NCI-H2227 (cell line): ENCODE measurements around the gene LCK.
"Not testable (repeated sequence)": the region's sequence is repeated elsewhere in the genome, so short reads cannot be mapped to it uniquely, and the experiment has no call there.

ENCODE experiments used
- DNase-seq: peaks from one replicate; lab custom pipeline; 2025; ENCODE audit not compliant: unreplicated experiment; lab: John Stamatoyannopoulos, UW

Gene LCK

DNA sequence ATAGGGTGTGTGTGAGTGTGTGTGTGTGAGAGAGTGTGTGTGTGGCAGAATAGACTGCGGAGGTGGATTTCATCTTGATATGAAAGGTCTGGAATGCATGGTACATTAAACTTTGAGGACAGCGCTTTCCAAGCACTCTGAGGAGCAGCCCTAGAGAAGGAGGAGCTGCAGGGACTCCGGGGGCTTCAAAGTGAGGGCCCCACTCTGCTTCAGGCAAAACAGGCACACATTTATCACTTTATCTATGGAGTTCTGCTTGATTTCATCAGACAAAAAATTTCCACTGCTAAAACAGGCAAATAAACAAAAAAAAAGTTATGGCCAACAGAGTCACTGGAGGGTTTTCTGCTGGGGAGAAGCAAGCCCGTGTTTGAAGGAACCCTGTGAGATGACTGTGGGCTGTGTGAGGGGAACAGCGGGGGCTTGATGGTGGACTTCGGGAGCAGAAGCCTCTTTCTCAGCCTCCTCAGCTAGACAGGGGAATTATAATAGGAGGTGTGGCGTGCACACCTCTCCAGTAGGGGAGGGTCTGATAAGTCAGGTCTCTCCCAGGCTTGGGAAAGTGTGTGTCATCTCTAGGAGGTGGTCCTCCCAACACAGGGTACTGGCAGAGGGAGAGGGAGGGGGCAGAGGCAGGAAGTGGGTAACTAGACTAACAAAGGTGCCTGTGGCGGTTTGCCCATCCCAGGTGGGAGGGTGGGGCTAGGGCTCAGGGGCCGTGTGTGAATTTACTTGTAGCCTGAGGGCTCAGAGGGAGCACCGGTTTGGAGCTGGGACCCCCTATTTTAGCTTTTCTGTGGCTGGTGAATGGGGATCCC is 22.5 kb downstream of the LCK start:
- DNase-seq = peak; percentile 26

- DNase-seq = no peak
These were observed 23.7 kb downstream of the LCK start for GRCh38 chr1:32274646-32275340.

- DNase-seq = no peak
These were observed 24.4 kb downstream of the LCK start for GRCh38 chr1:32275424-32275823.

DNA sequence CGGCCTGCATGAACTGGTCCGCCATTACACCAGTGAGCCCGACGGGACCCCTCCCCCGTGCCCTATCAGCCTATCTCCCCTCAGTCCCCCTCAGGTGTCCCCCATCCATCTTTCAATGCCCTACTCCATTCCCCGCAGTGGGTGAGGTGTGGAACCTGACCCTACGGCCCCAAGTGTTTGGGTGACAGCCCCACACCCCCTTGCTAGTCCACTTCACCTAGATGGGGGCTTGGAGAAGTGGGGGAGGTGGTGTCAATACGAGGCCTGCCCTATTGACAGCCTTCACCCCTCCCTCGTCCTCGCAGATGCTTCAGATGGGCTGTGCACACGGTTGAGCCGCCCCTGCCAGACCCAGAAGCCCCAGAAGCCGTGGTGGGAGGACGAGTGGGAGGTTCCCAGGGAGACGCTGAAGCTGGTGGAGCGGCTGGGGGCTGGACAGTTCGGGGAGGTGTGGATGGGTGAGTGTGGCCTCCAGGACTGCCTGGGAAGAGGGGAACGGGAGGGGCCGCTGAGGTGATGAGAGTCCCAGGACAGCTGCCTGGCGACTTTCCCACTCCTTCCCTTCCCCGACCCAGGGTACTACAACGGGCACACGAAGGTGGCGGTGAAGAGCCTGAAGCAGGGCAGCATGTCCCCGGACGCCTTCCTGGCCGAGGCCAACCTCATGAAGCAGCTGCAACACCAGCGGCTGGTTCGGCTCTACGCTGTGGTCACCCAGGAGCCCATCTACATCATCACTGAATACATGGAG is 25.1 kb downstream of the LCK start:
- DNase-seq = no peak

DNA sequence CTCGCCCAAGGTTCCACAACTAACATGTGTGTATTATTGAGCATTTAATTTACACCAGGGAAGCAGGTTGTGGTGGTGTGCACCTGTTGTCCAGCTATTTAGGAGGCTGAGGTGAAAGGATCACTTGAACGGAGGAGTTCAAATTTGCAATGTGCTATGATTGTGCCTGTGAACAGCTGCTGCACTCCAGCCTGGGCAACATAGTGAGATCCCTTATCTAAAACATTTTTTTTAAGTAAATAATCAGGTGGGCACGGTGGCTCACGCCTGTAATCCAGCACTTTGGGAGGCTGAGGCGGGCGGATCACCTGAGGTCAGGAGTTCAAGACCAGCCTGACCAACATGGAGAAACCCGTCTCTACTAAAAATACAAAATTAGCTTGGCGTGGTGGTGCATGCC is 33.7 kb downstream of the LCK start:
- not testable (repeated sequence) for DNase-seq

DNA sequence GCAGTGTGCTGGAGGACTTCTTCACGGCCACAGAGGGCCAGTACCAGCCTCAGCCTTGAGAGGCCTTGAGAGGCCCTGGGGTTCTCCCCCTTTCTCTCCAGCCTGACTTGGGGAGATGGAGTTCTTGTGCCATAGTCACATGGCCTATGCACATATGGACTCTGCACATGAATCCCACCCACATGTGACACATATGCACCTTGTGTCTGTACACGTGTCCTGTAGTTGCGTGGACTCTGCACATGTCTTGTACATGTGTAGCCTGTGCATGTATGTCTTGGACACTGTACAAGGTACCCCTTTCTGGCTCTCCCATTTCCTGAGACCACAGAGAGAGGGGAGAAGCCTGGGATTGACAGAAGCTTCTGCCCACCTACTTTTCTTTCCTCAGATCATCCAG is 34.6 kb downstream of the LCK start:
- DNase-seq = no peak

GRCh38 chr1:32286763-32287162 is 35.7 kb downstream of the LCK start:
- no peak for DNase-seq

DNA sequence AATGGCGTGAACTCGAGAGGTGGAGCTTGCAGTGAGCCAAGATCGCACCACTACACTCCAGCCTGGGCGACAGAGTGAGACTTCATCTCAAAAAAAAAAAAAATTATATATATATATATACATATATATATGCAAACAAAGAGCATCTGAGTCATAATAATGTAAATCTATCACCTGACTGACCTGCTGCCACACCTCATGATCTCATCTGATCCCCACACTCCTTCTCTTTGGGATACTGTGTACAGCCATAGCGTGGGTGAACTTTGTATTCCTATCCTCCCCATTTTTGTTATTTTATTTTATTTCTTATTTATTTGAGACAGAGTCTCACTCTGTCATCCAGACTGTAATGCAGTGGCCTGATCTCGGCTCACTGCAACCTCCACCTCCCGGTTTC is 38.2 kb downstream of the LCK start:
- DNase-seq = no peak

DNA sequence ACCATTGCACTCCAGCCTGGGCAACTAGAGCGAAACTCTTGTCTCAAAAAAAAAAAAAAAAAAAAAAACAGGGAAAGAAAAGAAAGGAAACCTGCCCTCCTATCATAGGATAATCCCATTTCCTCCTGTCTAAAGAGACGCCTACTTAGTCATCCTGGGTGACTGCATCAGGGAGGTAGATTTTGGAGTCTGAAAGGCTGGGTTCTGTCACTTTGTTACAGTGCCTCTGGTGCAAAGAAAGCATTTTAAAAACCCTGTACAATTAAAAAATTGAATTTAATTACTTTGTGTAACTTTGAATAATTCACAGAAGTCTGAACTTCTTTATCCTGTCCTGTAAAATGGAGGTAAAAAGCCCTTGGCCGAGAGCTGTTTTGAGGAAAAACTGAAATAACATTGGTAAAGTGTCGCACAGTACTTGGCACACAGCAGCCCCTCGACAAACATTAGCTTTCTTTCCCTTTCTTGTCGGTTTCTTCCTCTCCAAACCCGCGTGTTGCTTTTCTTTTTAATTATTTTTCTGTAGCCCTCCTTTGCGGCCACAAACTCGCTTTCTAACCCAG is 40.2 kb downstream of the LCK start:
- DNase-seq = no peak

- peak; percentile 95 for DNase-seq
These were observed 40.9 kb downstream of the LCK start, which contains the start of gene HDAC1 for GRCh38 chr1:32291708-32292538. Gene HDAC1 (plus strand): TSS chr1:32292083. CDS start chr1:32292170, 87 bp downstream.

GRCh38 chr1:32298211-32298610 is 47.1 kb downstream of the LCK start:
- not testable (repeated sequence) for DNase-seq

DNA sequence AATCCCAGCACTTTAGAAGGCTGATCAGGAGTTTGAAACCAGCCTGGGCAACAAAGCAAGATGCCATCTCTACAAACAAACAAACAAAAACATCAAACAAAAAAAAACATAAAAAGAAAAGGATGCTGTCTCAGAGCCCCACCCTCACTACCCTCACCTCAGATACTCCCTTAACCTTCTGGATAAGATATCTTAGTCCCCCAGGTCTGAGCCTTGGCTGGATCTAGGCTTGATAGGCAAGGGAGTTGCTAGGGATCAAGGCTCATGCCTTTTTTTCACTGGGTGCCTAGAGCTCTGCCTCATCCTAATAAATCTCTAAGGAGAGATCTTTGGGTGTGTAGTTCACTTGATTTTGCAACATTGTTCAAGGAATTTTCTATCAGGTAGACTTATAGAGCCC is 48.3 kb downstream of the LCK start:
- no peak for DNase-seq

DNA sequence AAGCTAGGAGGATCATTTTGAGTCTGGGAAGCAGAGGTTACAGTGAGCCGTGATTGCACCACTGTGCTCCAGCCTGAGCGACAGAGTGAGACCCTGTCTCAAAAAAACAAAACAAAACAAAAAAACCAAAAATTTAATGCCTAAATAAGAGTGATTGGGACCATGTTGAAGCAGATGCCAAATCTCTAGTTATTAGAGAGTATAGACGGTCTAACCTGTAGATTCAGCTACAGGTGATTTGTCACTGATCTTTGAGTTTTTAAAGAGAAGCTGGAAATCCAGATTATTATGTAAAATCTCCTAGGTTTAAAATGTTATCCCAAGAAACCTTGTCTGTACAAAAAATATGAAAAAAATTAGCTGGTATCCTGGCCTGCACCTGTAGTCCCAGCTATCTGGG is 52.3 kb downstream of the LCK start:
- DNase-seq = no peak

DNA sequence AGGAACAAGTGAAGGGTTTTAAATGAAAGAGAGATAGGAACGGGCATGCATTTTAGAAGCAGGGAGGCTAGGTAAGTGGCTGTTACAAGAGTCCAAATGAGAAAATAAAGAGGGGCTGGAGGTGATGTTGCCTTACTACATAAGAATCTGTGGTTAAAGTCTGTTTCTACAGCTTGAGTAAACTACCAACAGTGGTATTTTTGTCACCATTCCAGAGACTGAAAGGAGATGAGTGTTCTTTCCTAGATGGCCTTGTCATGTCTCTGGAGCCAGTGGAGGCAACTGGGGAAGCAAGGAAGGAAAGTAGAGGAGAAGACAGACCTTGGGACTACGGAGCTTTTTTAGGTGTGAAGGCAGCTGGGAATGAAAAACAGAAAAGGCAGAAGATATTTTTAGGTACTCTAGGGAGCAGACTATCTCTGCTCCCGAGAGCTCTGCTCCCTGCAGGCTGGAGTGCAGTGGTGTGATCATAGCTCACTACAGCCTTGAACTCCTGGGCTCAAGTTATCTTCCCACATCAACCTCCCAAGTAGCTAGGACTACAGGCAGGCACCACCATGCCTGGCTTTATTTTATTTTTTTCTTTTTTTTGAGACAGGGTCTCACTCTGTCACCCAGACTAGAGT is 53.0 kb downstream of the LCK start:
- DNase-seq = no peak

- DNase-seq = no peak
These were observed 54.2 kb downstream of the LCK start for GRCh38 chr1:32305310-32305709.

GRCh38 chr1:32307324-32307723 is 56.3 kb downstream of the LCK start:
- no peak for DNase-seq

DNA sequence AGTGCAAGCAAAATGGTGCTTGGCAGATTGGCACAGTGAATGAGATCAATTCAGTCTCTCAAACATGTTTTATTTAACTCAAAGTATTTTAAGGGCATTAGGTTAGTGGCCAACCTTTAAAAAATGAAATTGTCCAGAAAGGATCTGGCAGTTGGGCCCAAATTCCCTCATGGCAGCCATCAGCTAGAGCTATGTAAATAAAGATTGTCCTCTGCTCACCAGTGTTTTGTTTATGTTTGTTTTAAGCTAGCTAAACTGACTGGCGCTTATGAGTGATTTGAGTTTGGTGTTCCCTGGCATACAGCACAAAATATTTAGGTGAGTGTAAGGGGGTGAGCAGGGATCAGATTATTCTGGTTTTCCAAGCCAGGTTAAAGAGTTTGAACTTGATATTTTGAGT is 58.9 kb downstream of the LCK start:
- DNase-seq = no peak

DNA sequence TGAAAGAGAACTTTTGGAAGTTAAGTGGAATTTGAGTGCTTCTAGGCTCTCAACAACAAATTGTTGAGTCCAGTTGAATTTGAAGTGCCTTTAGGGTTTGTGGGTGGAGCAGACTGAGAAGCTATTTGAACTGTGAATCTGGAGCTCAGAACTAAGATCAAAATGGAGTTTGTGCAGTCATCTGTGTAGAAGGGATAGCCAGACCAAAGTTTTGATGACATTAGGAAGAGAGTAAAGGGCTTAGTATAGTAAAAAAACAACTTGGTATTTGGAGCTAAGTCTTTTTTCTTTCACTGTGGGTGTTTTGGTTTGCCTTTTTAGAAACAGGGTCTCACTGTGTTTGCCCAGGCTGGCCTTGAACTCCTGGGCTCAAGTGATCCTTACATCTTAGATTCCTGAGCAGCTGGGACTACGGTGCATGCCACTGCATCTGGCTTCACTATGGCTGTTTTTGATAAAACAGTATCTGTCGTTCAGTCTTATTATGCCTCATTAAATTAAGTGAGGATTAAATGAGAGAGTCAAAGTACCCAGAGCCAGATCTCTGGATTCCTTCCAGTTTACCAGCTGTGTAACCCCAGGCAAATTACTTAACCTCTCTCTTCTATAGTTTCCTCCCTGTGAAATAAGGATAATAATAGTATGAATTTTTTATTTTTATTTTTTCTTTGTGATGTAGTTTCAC is 60.8 kb downstream of the LCK start:
- no peak for DNase-seq

DNA sequence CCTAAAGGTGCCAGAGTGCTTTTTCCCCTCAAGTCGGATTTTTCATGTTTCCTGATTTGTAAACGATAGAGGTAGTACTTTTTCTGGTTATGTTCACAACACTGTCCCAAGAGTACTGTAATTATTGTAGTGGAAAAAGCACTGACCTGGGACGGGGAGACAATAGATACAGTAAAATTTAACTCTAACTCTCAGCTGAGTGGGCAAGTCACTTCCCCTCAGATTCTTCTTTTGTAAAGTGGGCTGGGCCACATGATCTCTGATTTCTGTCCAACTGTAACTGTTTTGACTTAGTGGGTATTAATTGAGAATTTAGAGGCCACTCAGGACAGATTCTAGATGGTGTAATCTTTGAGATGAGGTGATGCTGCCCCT is 65.8 kb downstream of the LCK start:
- no peak for DNase-seq
